ENCODE measurements around the gene NR6A1. TPM values are rescaled to one million over a fixed set of nuclear protein-coding genes. Genes with fewer than 3 reads are reported as not detected.

NR6A1 gene
- total RNA-seq, 1 experiment from 2014 or later: 6.7 TPM

DNA sequence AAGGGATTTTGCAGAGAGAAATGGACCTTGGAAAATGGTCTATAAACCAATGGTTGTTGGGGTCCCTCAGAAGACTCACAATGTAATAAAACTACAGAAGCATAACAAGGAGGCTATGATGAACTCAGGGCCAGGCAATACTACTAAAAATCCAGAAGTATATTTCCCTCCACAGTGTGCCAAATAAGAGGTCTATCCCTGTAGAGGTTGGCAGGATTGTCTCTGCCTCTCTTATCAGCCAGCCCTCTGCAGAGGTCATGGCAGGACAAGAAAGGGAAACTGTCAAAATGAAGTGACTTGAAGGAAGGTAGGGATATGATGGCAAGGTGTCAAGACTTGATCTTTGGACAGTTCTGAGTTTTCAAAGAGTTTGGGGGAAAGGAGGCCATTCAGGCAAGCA is 148.2 kb downstream of the NR6A1 start:
- Mint-ChIP-seq H3K36me3 (ENCODE audit: insufficient read depth, unreplicated experiment) (no peaks in the 10 kb centered on the region), H3K4me3 (ENCODE audit: low read depth, unreplicated experiment) (no peak overlapping the region), H3K4me1 (ENCODE audit: low read depth, unreplicated experiment) (peaks cover 39% of the 10 kb centered on the region), H3K9me3 (ENCODE audit: low read depth, unreplicated experiment) (no peaks in the 10 kb centered on the region), H3K27ac (ENCODE audit: unreplicated experiment) (no peak overlapping the region), H3K27me3 (ENCODE audit: unreplicated experiment) (no peaks in the 10 kb centered on the region)
- TF ChIP-seq, protein P1, sequence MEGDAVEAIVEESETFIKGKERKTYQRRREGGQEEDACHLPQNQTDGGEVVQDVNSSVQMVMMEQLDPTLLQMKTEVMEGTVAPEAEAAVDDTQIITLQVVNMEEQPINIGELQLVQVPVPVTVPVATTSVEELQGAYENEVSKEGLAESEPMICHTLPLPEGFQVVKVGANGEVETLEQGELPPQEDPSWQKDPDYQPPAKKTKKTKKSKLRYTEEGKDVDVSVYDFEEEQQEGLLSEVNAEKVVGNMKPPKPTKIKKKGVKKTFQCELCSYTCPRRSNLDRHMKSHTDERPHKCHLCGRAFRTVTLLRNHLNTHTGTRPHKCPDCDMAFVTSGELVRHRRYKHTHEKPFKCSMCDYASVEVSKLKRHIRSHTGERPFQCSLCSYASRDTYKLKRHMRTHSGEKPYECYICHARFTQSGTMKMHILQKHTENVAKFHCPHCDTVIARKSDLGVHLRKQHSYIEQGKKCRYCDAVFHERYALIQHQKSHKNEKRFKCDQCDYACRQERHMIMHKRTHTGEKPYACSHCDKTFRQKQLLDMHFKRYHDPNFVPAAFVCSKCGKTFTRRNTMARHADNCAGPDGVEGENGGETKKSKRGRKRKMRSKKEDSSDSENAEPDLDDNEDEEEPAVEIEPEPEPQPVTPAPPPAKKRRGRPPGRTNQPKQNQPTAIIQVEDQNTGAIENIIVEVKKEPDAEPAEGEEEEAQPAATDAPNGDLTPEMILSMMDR (IDR thresholded peaks at IDR 0.05; ENCODE audit: unreplicated experiment): no peak
- no peak for DNase-seq
- CTCF ChIA-PET: interaction anchor here (1.6 kb wide), 1 partner anchor 36 kb away, joined by 5 read pairs; no protein-coding TSS in a partner anchor
- BruUV-seq (replicated peaks): no TSS peak
- intact Hi-C loops (cut with micrococcal nuclease; ENCODE audit: unreplicated experiment): no loop called here

DNA sequence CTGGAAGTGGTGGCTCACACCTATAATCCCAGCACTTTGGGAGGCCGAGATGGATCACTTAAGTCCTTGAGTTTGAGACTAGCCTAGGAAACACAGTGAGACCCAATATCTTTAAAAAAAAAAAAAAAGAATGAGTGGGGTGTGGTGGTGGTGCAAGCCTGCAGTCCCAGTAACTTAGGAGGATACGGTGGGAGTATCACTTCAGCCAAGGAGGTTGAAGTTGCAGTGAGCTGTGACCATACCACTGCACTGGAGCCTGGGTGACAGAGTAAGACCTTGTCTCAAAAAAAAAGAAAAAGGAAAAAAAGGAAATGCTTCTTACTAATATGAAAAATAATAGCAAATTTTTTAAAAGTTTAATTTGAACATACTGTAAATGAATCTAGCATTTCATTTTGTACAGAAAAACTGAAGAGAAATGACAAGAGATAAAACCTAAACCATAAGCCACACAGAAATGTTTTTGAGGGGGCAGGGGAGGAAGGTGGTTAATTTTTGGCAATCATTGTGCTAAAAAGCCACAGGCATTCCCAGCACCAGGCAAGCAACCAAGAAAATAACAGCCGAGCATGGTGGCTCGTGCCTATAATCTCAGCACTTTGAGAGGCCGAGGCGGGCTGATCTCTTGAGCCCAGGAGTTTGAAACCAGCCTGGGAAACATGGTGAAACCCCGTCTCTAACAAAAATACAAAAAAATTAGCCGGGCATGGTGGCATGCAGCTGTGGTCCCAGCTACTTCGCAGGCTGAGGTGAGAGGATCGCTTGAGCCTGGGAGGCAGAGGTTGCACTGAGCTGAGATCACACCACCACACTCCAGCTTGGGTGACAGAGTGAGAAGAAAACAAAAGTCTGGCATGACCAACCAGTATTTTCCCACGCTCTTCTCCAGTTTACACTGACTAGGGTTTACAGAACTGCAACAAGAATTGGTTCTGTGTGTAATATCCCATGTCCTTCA is 149.5 kb downstream of the NR6A1 start:
- Mint-ChIP-seq H3K27me3 (ENCODE audit: unreplicated experiment) (no peaks in the 10 kb centered on the region), H3K36me3 (ENCODE audit: insufficient read depth, unreplicated experiment) (peaks cover 6% of the 10 kb centered on the region), H3K4me3 (ENCODE audit: low read depth, unreplicated experiment) (no peak overlapping the region), H3K27ac (ENCODE audit: unreplicated experiment) (no peak overlapping the region), H3K9me3 (ENCODE audit: low read depth, unreplicated experiment) (no peaks in the 10 kb centered on the region), H3K4me1 (ENCODE audit: low read depth, unreplicated experiment) (peaks cover 39% of the 10 kb centered on the region)
- BruUV-seq (replicated peaks): no TSS peak
- peak; percentile 3 for DNase-seq
- intact Hi-C loops (cut with micrococcal nuclease; ENCODE audit: unreplicated experiment): no loop called here
- TF ChIP-seq, protein P1 (IDR thresholded peaks at IDR 0.05; ENCODE audit: unreplicated experiment): no peak
- CTCF ChIA-PET: interaction anchor here (0.7 kb wide), 2 partner anchors 15 to 49 kb away, joined by 3 to 4 read pairs; no protein-coding TSS in a partner anchor

DNA sequence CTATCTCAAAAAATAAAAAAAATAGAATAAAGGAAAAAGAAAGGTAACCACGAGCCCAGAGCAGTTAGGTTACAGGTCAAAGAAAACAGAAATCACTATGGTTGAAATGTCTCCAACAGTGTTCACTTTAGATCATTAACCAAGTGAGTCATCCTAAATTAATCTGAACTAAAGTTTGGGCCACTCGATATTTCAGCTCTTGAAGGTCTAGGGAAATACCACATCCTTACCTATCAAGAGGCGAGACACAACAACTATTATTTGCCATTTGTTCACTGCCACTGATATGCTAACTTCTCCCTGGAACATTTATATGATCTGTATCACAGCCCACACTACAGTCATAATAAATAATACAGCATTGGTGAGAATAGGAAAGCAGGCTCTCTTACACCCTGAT is 152.6 kb downstream of the NR6A1 start:
- no peaks in the 10 kb centered on the region for H3K27me3 Mint-ChIP-seq (ENCODE audit: unreplicated experiment)
- no TSS peak for BruUV-seq (replicated peaks)
- peaks cover 31% of the 10 kb centered on the region for H3K4me1 Mint-ChIP-seq (ENCODE audit: low read depth, unreplicated experiment)
- peaks cover 6% of the 10 kb centered on the region for H3K36me3 Mint-ChIP-seq (ENCODE audit: insufficient read depth, unreplicated experiment)
- H3K9me3 Mint-ChIP-seq (ENCODE audit: low read depth, unreplicated experiment): no peaks in the 10 kb centered on the region
- H3K4me3 Mint-ChIP-seq (ENCODE audit: low read depth, unreplicated experiment): no peak overlapping the region
- TF ChIP-seq, protein P1 (IDR thresholded peaks at IDR 0.05; ENCODE audit: unreplicated experiment): no peak
- H3K27ac Mint-ChIP-seq (ENCODE audit: unreplicated experiment): peak overlapping the region; percentile 80
- intact Hi-C loops (cut with micrococcal nuclease; ENCODE audit: unreplicated experiment): loop anchor here (2.0 to 5.0 kb wide), 3 partner anchors 46 to 149 kb away; no protein-coding TSS in a partner anchor
- peak; percentile 15 for DNase-seq
- CTCF ChIA-PET: interaction anchor here (0.7 to 2.6 kb wide), 9 partner anchors 34 to 151 kb away, joined by 3 to 33 read pairs (median 8); no protein-coding TSS in a partner anchor

DNA sequence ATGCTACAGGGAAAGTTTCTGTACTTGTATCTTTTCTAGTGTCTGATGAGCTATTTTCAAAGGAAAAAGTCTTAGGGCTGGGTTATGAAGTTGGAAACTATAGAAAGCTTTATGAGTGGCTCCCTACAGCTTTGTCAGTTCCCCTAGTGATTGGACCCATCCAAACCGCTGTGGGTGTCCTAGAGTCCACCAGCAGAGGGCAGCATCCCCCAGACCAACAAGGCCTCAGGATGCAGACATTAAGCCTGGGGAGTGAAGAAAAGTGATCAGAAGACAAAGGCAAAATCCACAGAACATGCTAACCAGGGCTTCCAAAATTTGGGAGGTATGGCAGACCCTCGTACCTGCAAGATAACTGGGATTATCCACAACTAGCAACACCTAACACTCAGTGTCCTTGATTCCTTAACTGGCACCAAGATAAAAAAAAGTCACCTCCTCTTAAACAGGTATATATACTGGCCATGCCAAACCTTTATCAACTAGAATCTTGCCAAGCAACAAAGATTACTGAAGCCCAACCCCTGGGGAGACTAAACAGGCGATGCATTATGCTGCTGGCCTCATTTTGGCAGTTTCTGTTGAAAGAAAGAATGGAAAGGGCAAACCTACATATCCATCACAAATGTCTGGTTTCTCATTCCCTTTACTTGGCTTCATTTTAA is 153.5 kb downstream of the NR6A1 start:
- TF ChIP-seq, protein P1 (IDR thresholded peaks at IDR 0.05; ENCODE audit: unreplicated experiment): peak; percentile 81
- peak overlapping the region; percentile 72 for H3K27ac Mint-ChIP-seq (ENCODE audit: unreplicated experiment)
- peaks cover 6% of the 10 kb centered on the region for H3K36me3 Mint-ChIP-seq (ENCODE audit: insufficient read depth, unreplicated experiment)
- intact Hi-C loops (cut with micrococcal nuclease; ENCODE audit: unreplicated experiment): loop anchor here (1.0 to 5.0 kb wide), 5 partner anchors 47 to 150 kb away; no protein-coding TSS in a partner anchor
- CTCF ChIA-PET: interaction anchor here (0.6 to 2.6 kb wide), 15 partner anchors 27 to 152 kb away, joined by 3 to 33 read pairs (median 6); no protein-coding TSS in a partner anchor
- DNase-seq: peak; percentile 79
- H3K9me3 Mint-ChIP-seq (ENCODE audit: low read depth, unreplicated experiment): no peaks in the 10 kb centered on the region
- peaks cover 23% of the 10 kb centered on the region for H3K4me1 Mint-ChIP-seq (ENCODE audit: low read depth, unreplicated experiment)
- no TSS peak for BruUV-seq (replicated peaks)
- no peaks in the 10 kb centered on the region for H3K27me3 Mint-ChIP-seq (ENCODE audit: unreplicated experiment)
- peak overlapping the region; percentile 48 for H3K4me3 Mint-ChIP-seq (ENCODE audit: low read depth, unreplicated experiment)

Data from Calu3 (cell line).